ENCODE data around the gene FXYD6. TPM values are rescaled to one million over a fixed set of nuclear protein-coding genes. Genes with fewer than 3 reads are reported as not detected.

The FXYD6 gene
- total and polyA plus RNA-seq, 2 of the 8 experiments (the other 6 are each of a cell fraction or from before 2014, with no cell fraction given) = 44.6 to 117 TPM

DNA sequence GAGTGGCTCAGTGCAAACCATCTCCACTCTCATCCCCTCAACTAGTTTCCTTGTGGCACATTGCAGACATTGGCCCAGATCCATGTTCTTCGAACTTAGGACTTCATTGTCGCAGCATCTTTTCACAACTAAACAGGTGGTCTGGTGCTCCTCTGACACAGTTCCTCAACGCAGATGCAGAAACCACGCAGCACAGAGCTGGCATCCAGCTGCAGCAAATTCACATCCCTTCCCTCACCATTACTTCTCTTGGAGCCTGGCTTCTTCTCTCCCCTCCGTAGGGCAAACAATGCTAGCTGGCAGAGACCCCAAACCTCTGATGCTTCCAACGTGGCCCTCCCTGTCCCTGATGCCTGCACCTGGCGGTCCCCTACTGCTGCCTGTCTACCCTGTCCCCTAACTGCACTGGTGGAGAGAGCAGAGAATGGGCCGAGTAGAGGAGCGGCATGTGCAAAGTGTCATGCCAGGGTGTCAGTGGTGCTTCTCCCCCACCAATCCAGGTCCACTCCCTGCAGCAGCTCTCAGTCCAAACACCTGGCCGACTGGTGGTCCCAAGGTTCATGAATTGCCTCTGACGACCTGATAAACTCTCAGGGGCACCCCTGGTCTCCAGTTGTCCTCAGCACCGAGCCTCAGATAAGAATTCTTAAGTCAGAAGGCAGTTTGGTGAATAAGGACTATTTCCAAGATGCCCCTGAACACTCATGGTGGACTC, 34.6 kb upstream of the FXYD6 start (continued):
- TF ChIP-seq GTF2F1 (IDR thresholded peaks at IDR 0.05; ENCODE audit: borderline replicate concordance, low read depth, low read length) (no peak), JUN (IDR thresholded peaks at IDR 0.05; ENCODE audit: low read depth, low read length) (no peak), KDM5A (IDR thresholded peaks at IDR 0.05; ENCODE audit: low read length) (no peak), BCL11A (IDR thresholded peaks at IDR 0.05; ENCODE audit: low read depth in 2 of 2, low read length in 2 of 2) (no peak), NANOG (IDR thresholded peaks at IDR 0.05; ENCODE audit: insufficient read depth, low read depth, low read length, poor library complexity, severe bottlenecking) (no peak)
